ENCODE measurements around the gene CERS2.
"Not testable (repeated sequence)": the region's sequence is repeated elsewhere in the genome, so short reads cannot be mapped to it uniquely, and the experiment has no call there.

The CERS2 gene

GRCh38 chr1:150955280-150955679, 19.4 kb downstream of the CERS2 start:
- in situ Hi-C loops (cut with HindIII; ENCODE audit: low sequenced_read_pairs): no loop called here
- DNase-seq (ENCODE audit: low read depth): no peak
- TF ChIP-seq CTCF (IDR thresholded peaks at IDR 0.05; ENCODE audit: low read depth, low read length, missing control alignments): no peak
- H3K4me3 ChIP-seq (ENCODE audit: low read depth, low read length): no peak overlapping the region

GRCh38 chr1:150954708-150955107, 19.9 kb downstream of the CERS2 start:
- no peak overlapping the region for H3K4me3 ChIP-seq (ENCODE audit: low read depth, low read length)
- no peak for DNase-seq (ENCODE audit: low read depth)
- in situ Hi-C loops (cut with HindIII; ENCODE audit: low sequenced_read_pairs): no loop called here
- TF ChIP-seq CTCF (IDR thresholded peaks at IDR 0.05; ENCODE audit: low read depth, low read length, missing control alignments): no peak

- H3K4me3 ChIP-seq (ENCODE audit: low read depth, low read length): no peak overlapping the region
- no peak for TF ChIP-seq CTCF (IDR thresholded peaks at IDR 0.05; ENCODE audit: low read depth, low read length, missing control alignments)
- in situ Hi-C loops (cut with HindIII; ENCODE audit: low sequenced_read_pairs): no loop called here
- DNase-seq (ENCODE audit: low read depth): no peak
Observed at GRCh38 chr1:150944856-150945255, 29.8 kb downstream of the CERS2 start.

GRCh38 chr1:150931773-150932172, 42.9 kb downstream of the CERS2 start:
- no peak for DNase-seq (ENCODE audit: low read depth)
- H3K4me3 ChIP-seq (ENCODE audit: low read depth, low read length): no peak overlapping the region
- in situ Hi-C loops (cut with HindIII; ENCODE audit: low sequenced_read_pairs): no loop called here
- TF ChIP-seq CTCF (IDR thresholded peaks at IDR 0.05; ENCODE audit: low read depth, low read length, missing control alignments): no peak

GRCh38 chr1:150928775-150929174, 45.9 kb downstream of the CERS2 start:
- in situ Hi-C loops (cut with HindIII; ENCODE audit: low sequenced_read_pairs); H3K4me3 ChIP-seq (ENCODE audit: low read depth, low read length); DNase-seq (ENCODE audit: low read depth): not testable (repeated sequence)

GRCh38 chr1:150928286-150928685, 46.3 kb downstream of the CERS2 start:
- H3K4me3 ChIP-seq (ENCODE audit: low read depth, low read length): no peak overlapping the region
- no peak for DNase-seq (ENCODE audit: low read depth)
- in situ Hi-C loops (cut with HindIII; ENCODE audit: low sequenced_read_pairs): no loop called here
- no peak for TF ChIP-seq CTCF (IDR thresholded peaks at IDR 0.05; ENCODE audit: low read depth, low read length, missing control alignments)

- in situ Hi-C loops (cut with HindIII; ENCODE audit: low sequenced_read_pairs): no loop called here
- no peak overlapping the region for H3K4me3 ChIP-seq (ENCODE audit: low read depth, low read length)
- DNase-seq (ENCODE audit: low read depth): no peak
- no peak for TF ChIP-seq CTCF (IDR thresholded peaks at IDR 0.05; ENCODE audit: low read depth, low read length, missing control alignments)
Observed at GRCh38 chr1:150927624-150928023, 47.0 kb downstream of the CERS2 start.
